Neural crest cell (in vitro differentiated cells): ENCODE results near the gene OSBP2. TPM values are rescaled to one million over a fixed set of nuclear protein-coding genes. Genes with fewer than 3 reads are reported as not detected.
A peak's percentile ranks its signal among the peaks of the same experiment; 100 is the strongest.

Experiments used
- DNase-seq: peaks from one replicate; pipeline ENCODE4 v3.0.0; 2021; ENCODE audit warnings: low read depth, mixed read lengths, low spot score
- H3K27ac Mint-ChIP-seq: one replicate; pipeline ENCODE4 v1.8.0; 2021; ENCODE audit warnings: mild to moderate bottlenecking, mixed read lengths; ENCODE audit not compliant: unreplicated experiment
- H3K27me3 Mint-ChIP-seq: 2 replicates; pipeline ENCODE4 v1.8.0; 2021; ENCODE audit warnings: low read depth, mild to moderate bottlenecking, mixed read lengths
- H3K36me3 Mint-ChIP-seq: 2 replicates; pipeline ENCODE4 v1.8.0; 2021; ENCODE audit warnings: low read depth, mild to moderate bottlenecking, mixed read lengths
- H3K4me1 Mint-ChIP-seq: 2 replicates; pipeline ENCODE4 v1.8.0; 2021; ENCODE audit warnings: mixed read lengths
- H3K4me3 Mint-ChIP-seq: one replicate; pipeline ENCODE4 v1.8.0; 2021; ENCODE audit warnings: mild to moderate bottlenecking, mixed read lengths
- H3K9me3 Mint-ChIP-seq: 2 replicates; pipeline ENCODE4 v1.8.0; 2021; ENCODE audit warnings: mixed read lengths
- CTCF ChIP-seq: fragments of 200-600 bp; sonication (generic); conservative IDR thresholded peaks from 2 replicates; pipeline ENCODE4 v1.5.0; 2021; ENCODE audit warnings: antibody characterized with exemption, mild to moderate bottlenecking
- total RNA-seq: library from RNA; stranded (reverse); gene quantifications from 2 replicates; pipeline ENCODE4 v1.2.1, GENCODE V29; 2021

OSBP2 gene
- total RNA-seq, 1 donor from 2014 or later, result 2.8 TPM

DNA sequence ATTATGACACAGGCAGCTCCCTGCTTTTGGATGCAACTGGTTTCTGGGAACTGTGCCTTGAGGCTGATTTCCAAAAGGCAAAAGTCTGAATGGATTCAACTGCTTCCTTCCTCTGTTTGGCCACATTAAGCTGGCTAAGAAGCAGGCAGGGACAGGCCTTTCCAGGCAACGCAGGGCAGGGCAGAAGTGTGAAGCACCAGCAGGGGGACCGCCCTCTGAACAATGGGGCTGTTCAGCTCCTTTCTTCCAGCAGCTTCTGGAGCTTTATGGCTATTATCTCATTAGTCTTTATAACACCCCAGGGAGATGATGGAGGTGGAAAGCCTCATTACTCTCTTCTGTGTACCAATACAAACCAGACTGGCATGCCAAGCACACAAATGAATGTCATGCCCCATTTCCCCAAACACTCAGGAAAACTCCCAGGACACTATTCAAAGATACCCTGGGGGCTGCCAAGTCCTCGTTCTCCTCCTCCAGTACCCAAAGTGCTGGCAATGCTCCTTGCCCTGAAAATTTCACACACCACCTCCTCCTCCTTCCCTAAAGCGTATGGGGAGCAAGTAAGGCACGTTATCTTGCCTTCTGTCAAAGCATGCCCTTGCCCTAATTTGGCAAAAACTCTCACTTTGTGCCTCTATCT, 252.6 kb downstream of the OSBP2 start:
- TF ChIP-seq CTCF, result no peak
- DNase-seq, result peak; percentile 34
- Mint-ChIP-seq H3K4me3 (no peak overlapping the region), H3K27me3 (no peaks in the 10 kb centered on the region), H3K9me3 (no peaks in the 10 kb centered on the region), H3K36me3 (peaks cover 41% of the 10 kb centered on the region), H3K27ac (no peak overlapping the region), H3K4me1 (peaks cover 5% of the 10 kb centered on the region)

- no peaks in the 10 kb centered on the region for H3K9me3 Mint-ChIP-seq
- H3K36me3 Mint-ChIP-seq, result peaks cover 41% of the 10 kb centered on the region
- no peaks in the 10 kb centered on the region for H3K27me3 Mint-ChIP-seq
- H3K27ac Mint-ChIP-seq, result no peak overlapping the region
- no peak for DNase-seq
- peak; percentile 70 for TF ChIP-seq CTCF
- H3K4me1 Mint-ChIP-seq, result peaks cover 5% of the 10 kb centered on the region
- H3K4me3 Mint-ChIP-seq, result no peak overlapping the region
Observed at GRCh38 chr22:30947816-30948454, 253.3 kb downstream of the OSBP2 start.

DNA sequence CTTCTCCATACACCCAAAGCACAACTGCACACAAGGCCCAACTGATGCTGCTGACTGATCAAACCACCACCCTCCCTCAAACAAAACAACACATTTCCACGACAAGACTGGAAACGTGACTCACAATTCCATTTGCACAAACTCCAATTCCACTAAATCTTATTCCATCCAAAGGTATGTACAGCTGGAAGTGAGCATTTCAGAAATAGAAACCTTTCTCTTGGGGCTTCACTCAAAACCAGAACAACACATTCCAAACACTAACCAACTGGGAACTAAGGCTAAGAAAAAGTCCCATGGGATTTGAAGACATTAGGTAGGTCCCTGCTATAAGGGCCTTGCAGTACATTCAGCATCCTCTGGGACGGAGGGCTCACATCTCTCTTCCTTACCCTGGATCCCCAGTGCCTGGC, 254.3 kb downstream of the OSBP2 start:
- H3K27ac Mint-ChIP-seq, result no peak overlapping the region
- peaks cover 5% of the 10 kb centered on the region for H3K4me1 Mint-ChIP-seq
- H3K4me3 Mint-ChIP-seq, result no peak overlapping the region
- H3K27me3 Mint-ChIP-seq, result no peaks in the 10 kb centered on the region
- no peak for TF ChIP-seq CTCF
- H3K36me3 Mint-ChIP-seq, result peaks cover 41% of the 10 kb centered on the region
- H3K9me3 Mint-ChIP-seq, result no peaks in the 10 kb centered on the region
- no peak for DNase-seq

DNA sequence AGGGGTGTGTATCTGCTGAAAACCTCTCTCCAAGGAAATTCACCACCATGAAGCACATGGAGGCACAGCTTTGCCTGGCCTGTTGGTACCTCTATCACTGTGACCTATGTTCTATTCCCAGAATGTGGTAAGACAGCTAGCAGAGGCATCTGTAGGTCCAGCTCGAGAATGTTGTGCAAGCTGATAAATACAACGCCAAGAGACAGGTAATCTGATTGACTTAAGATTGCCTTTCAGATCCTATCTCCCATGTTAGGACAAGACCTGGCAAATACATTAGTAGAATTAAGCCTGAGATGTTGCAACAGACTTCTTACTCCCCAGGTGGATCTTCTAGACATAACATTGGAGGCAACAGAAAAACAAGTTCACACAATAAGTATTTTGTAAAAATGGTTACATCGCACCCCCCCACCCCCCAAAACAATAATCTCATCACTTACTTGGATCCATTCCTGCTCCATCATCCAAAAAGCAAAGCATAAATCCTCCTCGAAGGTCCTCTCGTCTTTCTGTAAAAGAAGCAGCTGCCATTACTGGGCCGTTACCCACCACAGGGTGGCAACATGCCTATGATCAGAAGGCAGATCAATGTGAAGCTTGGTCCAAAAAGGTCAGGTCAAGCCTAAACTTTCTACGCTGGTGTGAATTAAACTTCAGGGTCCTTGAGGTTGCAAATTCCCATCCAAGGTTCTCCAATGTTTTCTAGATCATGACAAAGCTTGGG, 255.4 kb downstream of the OSBP2 start:
- DNase-seq, result no peak
- no peak for TF ChIP-seq CTCF
- no peak overlapping the region for H3K4me3 Mint-ChIP-seq
- H3K9me3 Mint-ChIP-seq, result no peaks in the 10 kb centered on the region
- peaks cover 5% of the 10 kb centered on the region for H3K4me1 Mint-ChIP-seq
- peaks cover 29% of the 10 kb centered on the region for H3K36me3 Mint-ChIP-seq
- no peak overlapping the region for H3K27ac Mint-ChIP-seq
- H3K27me3 Mint-ChIP-seq, result no peaks in the 10 kb centered on the region

DNA sequence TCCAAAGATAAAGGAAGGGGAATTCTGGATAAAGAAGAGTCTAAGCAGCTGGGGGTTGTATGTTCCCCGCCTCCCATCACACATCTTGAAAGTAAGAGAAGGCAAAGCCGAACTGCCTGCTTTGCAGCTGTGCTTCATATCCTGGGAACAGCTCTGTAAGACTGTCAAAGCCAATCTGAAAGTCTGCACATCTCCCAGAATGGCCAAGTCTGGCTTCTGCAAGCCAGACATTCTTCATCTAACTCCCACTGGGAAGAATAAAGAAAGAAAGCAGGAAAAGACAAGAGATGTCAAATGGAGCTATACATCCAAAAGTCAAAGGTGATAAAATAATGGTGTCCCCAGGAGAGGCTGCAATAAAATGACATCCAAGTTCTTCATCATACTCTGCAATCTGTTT, 258.5 kb downstream of the OSBP2 start:
- H3K4me3 Mint-ChIP-seq, result no peak overlapping the region
- TF ChIP-seq CTCF, result no peak
- H3K4me1 Mint-ChIP-seq, result peaks cover 5% of the 10 kb centered on the region
- H3K36me3 Mint-ChIP-seq, result peaks cover 18% of the 10 kb centered on the region
- no peaks in the 10 kb centered on the region for H3K9me3 Mint-ChIP-seq
- DNase-seq, result no peak
- H3K27ac Mint-ChIP-seq, result no peak overlapping the region
- no peaks in the 10 kb centered on the region for H3K27me3 Mint-ChIP-seq
